Liver (tissue), 9 donors: ENCODE measurements around the gene AIF1. TPM values are rescaled to one million over a fixed set of nuclear protein-coding genes. Genes with fewer than 3 reads are reported as not detected.

Experiments used
- DNase-seq: peaks from one replicate; pipeline ENCODE4 v3.0.0-alpha.2; 2017; ENCODE audit warnings: low spot score
- H3K27ac ChIP-seq, 2 donors: one replicate each; pipeline ENCODE4 v1.7.0; 2013; ENCODE audit warnings: inconsistent platforms in 2 of 2, low read length in 2 of 2, control low read depth in 1 of 2, low read depth in 1 of 2, mild to moderate bottlenecking in 1 of 2
- H3K27me3 ChIP-seq, 4 donors: one replicate each; pipeline versions ENCODE4 v1.6.1 to v1.7.0; 2013; ENCODE audit warnings: low read length in 3 of 4, inconsistent platforms in 1 of 4, mild to moderate bottlenecking in 1 of 4, moderate library complexity in 1 of 4; ENCODE audit not compliant: control insufficient read depth in 4 of 4, insufficient read depth in 4 of 4
- H3K36me3 ChIP-seq, 4 donors: one replicate each; pipeline versions ENCODE4 v1.6.1 to v1.7.0; 2013; ENCODE audit warnings: low read length in 3 of 4, mild to moderate bottlenecking in 3 of 4, low read depth in 1 of 4, moderate library complexity in 1 of 4; ENCODE audit not compliant: control insufficient read depth in 4 of 4, insufficient read depth in 3 of 4
- H3K4me1 ChIP-seq, 4 donors: one replicate each; pipeline versions ENCODE4 v1.6.1 to v1.7.0; 2013; ENCODE audit warnings: low read length in 3 of 4, mild to moderate bottlenecking in 3 of 4, moderate library complexity in 1 of 4; ENCODE audit not compliant: control insufficient read depth in 4 of 4, insufficient read depth in 4 of 4
- H3K4me3 ChIP-seq, 3 donors: one replicate each; pipeline versions ENCODE4 v1.6.1 to v1.7.0; 2013; ENCODE audit warnings: low read length in 3 of 3, control low read depth in 1 of 3, low read depth in 1 of 3, mild to moderate bottlenecking in 1 of 3
- H3K9ac ChIP-seq, 2 donors: one replicate each; pipeline ENCODE4 v1.7.0; 2013; ENCODE audit warnings: low read length in 2 of 2, mild to moderate bottlenecking in 2 of 2, moderate library complexity in 2 of 2, control low read depth in 1 of 2, low read depth in 1 of 2
- H3K9me3 ChIP-seq, 4 donors: one replicate each; pipeline versions ENCODE4 v1.6.1 to v1.7.0; 2013; ENCODE audit warnings: low read length in 3 of 4; ENCODE audit not compliant: control insufficient read depth in 4 of 4
- EGR1 ChIP-seq, 2 donors: IDR thresholded peaks; 2 replicates each; pipeline ENCODE4 v1.6.1; 2016 to 2018; ENCODE audit warnings: antibody characterized with exemption in 2 of 2, low read depth in 2 of 2
- HNF4G ChIP-seq: IDR thresholded peaks from 2 replicates; pipeline ENCODE4 v1.6.1; 2016; ENCODE audit warnings: antibody characterized with exemption
- NR2F2 ChIP-seq: IDR thresholded peaks from 2 replicates; pipeline ENCODE4 v1.6.1; 2016; ENCODE audit warnings: antibody characterized with exemption
- RXRA ChIP-seq, 2 donors: IDR thresholded peaks; 2 replicates each; pipeline ENCODE4 v1.6.1; 2017 to 2018; ENCODE audit warnings: antibody characterized with exemption in 2 of 2, mild to moderate bottlenecking in 1 of 2
- TAF1 ChIP-seq: conservative IDR thresholded peaks from 2 replicates; pipeline ENCODE4 v1.6.1; 2016; ENCODE audit warnings: antibody characterized with exemption, mild to moderate bottlenecking
- YY1 ChIP-seq: IDR thresholded peaks from 2 replicates; pipeline ENCODE4 v1.6.1; 2016; ENCODE audit warnings: antibody characterized with exemption, mild to moderate bottlenecking
- WGBS: extraction: QIAGEN DNeasy Blood & Tissue Kit; methylation state at CpG from one replicate; pipeline ENCODE4 v1.1.7; 2013; 5-methylcytosine and 5-hydroxymethylcytosine counted together
- polyA plus RNA-seq, 2 donors: library from polyadenylated mRNA; stranded (reverse) in 1 of 2; unstranded in 1 of 2; fragments of 200-250 nt in 1 of 2; fragments of >200 nt in 1 of 2; fragmentation: Nextera tagmentation in 1 of 2; extraction: Ambion mirVana in 1 of 2; gene quantifications; one replicate each; pipeline versions ENCODE4 v1.2.1 to v1.2.3, GENCODE V29; 2013 to 2015
- total RNA-seq, 2 donors: library from RNA; depleted of rRNA; stranded (reverse); fragments of >200 nt; gene quantifications; one replicate each; pipeline ENCODE4 v1.2.3, GENCODE V29; 2014
- TF ChIP-seq, protein P1 (sequence below): IDR thresholded peaks from 2 replicates; pipeline ENCODE4 v1.6.1; 2016; ENCODE audit warnings: antibody characterized with exemption
- TF ChIP-seq, protein P2 (sequence below): IDR thresholded peaks from 2 replicates; pipeline ENCODE4 v1.6.1; 2016; ENCODE audit warnings: antibody characterized with exemption, mild to moderate bottlenecking
- TF ChIP-seq, protein P3 (sequence below): IDR thresholded peaks from 2 replicates; pipeline ENCODE4 v1.6.1; 2016; ENCODE audit warnings: antibody characterized with exemption
- TF ChIP-seq, protein P4 (sequence below): fragments of 150-350 bp; IDR thresholded peaks from 2 replicates; pipeline ENCODE4 v1.5.1; 2017; ENCODE audit warnings: improper control_type of control experiment, low read depth, low read length; ENCODE audit not compliant: missing input control
- donor health status: healthy.
- donor health status: healthy.
- donor health status: healthy.
- donor health status: healthy.
- donor health status: healthy.

AIF1 gene
- total and polyA plus RNA-seq, 4 donors, result 12.2 to 46.8 (median 26.7) TPM

DNA sequence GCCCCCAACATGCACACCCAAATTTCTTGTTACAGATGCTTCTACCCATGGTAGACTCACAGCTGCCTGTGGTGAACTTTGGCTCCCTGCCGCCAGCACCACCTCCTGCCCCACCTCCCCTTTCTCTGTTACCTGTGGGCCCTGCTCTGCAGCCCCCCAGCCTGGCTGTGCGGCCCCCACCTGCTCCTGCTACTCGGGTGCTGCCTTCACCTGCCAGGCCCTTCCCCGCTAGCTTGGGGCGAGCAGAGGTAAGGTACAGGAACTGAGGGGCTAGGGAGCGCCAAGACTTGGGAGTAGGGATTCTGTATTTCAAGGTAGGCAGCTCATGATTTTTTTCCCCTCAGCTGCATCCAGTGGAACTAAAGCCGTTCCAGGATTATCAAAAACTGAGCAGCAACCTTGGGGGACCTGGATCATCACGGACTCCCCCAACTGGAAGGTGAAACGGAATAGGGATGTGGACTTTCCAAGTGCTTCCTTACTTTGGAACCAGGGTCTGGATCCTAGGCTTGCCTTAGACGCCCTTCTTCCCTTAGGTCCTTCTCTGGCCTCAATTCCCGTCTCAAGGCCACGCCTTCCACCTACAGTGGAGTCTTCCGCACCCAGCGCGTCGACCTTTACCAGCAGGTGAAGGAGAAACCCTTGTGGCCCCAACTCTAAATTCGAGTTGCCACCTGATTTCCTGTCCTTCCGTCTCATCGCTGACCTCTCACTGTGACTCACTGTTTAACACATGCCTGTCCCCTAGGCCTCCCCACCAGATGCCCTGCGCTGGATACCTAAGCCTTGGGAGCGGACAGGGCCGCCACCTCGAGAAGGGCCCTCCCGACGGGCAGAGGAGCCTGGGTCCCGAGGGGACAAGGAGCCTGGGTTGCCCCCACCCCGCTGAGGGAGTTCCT, 21.9 kb downstream of the AIF1 start:
- no peaks in the 10 kb centered on the region for H3K9me3 ChIP-seq
- peaks cover 2 to 28% (median 19%) of the 10 kb centered on the region in 4 donors for H3K4me1 ChIP-seq
- peaks cover 38 to 89% (median 56%) of the 10 kb centered on the region in 4 donors for H3K36me3 ChIP-seq
- WGBS, result 89% methylated on average over 27 of the region's 27 CpGs
- no peak overlapping the region for H3K4me3 ChIP-seq
- TF ChIP-seq, protein P1, sequence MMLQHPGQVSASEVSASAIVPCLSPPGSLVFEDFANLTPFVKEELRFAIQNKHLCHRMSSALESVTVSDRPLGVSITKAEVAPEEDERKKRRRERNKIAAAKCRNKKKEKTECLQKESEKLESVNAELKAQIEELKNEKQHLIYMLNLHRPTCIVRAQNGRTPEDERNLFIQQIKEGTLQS, result no peak
- no peak for TF ChIP-seq YY1
- TF ChIP-seq, protein P2, sequence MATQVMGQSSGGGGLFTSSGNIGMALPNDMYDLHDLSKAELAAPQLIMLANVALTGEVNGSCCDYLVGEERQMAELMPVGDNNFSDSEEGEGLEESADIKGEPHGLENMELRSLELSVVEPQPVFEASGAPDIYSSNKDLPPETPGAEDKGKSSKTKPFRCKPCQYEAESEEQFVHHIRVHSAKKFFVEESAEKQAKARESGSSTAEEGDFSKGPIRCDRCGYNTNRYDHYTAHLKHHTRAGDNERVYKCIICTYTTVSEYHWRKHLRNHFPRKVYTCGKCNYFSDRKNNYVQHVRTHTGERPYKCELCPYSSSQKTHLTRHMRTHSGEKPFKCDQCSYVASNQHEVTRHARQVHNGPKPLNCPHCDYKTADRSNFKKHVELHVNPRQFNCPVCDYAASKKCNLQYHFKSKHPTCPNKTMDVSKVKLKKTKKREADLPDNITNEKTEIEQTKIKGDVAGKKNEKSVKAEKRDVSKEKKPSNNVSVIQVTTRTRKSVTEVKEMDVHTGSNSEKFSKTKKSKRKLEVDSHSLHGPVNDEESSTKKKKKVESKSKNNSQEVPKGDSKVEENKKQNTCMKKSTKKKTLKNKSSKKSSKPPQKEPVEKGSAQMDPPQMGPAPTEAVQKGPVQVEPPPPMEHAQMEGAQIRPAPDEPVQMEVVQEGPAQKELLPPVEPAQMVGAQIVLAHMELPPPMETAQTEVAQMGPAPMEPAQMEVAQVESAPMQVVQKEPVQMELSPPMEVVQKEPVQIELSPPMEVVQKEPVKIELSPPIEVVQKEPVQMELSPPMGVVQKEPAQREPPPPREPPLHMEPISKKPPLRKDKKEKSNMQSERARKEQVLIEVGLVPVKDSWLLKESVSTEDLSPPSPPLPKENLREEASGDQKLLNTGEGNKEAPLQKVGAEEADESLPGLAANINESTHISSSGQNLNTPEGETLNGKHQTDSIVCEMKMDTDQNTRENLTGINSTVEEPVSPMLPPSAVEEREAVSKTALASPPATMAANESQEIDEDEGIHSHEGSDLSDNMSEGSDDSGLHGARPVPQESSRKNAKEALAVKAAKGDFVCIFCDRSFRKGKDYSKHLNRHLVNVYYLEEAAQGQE, result no peak
- TF ChIP-seq, protein P3, sequence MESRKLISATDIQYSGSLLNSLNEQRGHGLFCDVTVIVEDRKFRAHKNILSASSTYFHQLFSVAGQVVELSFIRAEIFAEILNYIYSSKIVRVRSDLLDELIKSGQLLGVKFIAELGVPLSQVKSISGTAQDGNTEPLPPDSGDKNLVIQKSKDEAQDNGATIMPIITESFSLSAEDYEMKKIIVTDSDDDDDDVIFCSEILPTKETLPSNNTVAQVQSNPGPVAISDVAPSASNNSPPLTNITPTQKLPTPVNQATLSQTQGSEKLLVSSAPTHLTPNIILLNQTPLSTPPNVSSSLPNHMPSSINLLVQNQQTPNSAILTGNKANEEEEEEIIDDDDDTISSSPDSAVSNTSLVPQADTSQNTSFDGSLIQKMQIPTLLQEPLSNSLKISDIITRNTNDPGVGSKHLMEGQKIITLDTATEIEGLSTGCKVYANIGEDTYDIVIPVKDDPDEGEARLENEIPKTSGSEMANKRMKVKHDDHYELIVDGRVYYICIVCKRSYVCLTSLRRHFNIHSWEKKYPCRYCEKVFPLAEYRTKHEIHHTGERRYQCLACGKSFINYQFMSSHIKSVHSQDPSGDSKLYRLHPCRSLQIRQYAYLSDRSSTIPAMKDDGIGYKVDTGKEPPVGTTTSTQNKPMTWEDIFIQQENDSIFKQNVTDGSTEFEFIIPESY, result no peak
- TF ChIP-seq EGR1 (IDR thresholded peaks at IDR 0.05; ENCODE audit: low read depth in 2 of 2), result no peak
- TF ChIP-seq, protein P4, sequence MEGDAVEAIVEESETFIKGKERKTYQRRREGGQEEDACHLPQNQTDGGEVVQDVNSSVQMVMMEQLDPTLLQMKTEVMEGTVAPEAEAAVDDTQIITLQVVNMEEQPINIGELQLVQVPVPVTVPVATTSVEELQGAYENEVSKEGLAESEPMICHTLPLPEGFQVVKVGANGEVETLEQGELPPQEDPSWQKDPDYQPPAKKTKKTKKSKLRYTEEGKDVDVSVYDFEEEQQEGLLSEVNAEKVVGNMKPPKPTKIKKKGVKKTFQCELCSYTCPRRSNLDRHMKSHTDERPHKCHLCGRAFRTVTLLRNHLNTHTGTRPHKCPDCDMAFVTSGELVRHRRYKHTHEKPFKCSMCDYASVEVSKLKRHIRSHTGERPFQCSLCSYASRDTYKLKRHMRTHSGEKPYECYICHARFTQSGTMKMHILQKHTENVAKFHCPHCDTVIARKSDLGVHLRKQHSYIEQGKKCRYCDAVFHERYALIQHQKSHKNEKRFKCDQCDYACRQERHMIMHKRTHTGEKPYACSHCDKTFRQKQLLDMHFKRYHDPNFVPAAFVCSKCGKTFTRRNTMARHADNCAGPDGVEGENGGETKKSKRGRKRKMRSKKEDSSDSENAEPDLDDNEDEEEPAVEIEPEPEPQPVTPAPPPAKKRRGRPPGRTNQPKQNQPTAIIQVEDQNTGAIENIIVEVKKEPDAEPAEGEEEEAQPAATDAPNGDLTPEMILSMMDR, result no peak
- no peak for TF ChIP-seq HNF4G
- no peaks in the 10 kb centered on the region for H3K27me3 ChIP-seq
- no peak for DNase-seq
- H3K9ac ChIP-seq, result no peak overlapping the region
- no peak overlapping the region for H3K27ac ChIP-seq

DNA sequence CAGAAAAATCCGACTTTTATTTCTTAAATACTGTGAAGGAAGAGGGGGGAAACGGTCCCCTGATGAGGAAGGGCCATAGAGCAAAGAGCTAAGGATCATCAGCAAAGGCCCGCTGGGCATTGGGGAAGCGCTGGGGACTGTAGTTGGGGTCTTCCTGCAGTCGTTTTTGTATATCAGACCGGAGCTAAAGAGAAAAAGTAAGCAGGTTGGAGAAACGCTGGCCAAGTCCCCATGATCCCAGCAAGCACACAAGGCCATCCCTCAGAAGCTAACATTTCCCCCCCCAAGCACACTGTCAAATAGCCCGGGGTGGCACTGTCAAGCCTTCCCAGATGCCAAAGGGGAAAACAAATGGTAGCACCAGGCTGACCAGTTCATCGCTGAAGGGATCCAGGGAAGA, 24.0 kb downstream of the AIF1 start:
- DNase-seq, result no peak
- no peak for TF ChIP-seq YY1
- TF ChIP-seq NR2F2, result no peak
- TF ChIP-seq RXRA (IDR thresholded peaks at IDR 0.05), result no peak
- TF ChIP-seq EGR1 (IDR thresholded peaks at IDR 0.05; ENCODE audit: low read depth in 2 of 2), result no peak
- TF ChIP-seq TAF1, result no peak
- peaks cover 0 to 27% (median 22%) of the 10 kb centered on the region in 4 donors for H3K4me1 ChIP-seq

More for the DNA sequence above, 24.0 kb downstream of the AIF1 start:
- WGBS, result 91% methylated on average over 9 of the region's 9 CpGs
- Histone ChIP-seq H3K27me3 (no peaks in the 10 kb centered on the region), H3K9ac (no peak overlapping the region), H3K4me3 (no peak overlapping the region), H3K27ac (no peak overlapping the region), H3K9me3 (no peaks in the 10 kb centered on the region), H3K36me3 (peaks cover 38 to 88% (median 60%) of the 10 kb centered on the region in 4 donors)
